Mesodermal cell (in vitro differentiated cells): ENCODE results near the gene NR2E1. TPM values are rescaled to one million over a fixed set of nuclear protein-coding genes. Genes with fewer than 3 reads are reported as not detected.

Experiments
- H3K27ac ChIP-seq: 2 replicates; pipeline ENCODE4 v1.7.0; 2013; ENCODE audit warnings: mild to moderate bottlenecking, low read depth, low read length, moderate library complexity; ENCODE audit not compliant: severe bottlenecking
- H3K36me3 ChIP-seq: 2 replicates; pipeline ENCODE4 v1.7.1; 2013; ENCODE audit warnings: mild to moderate bottlenecking, low read length, moderate library complexity; ENCODE audit not compliant: control insufficient read depth, insufficient read depth
- H3K4me1 ChIP-seq: one replicate; pipeline ENCODE4 v1.7.1; 2013; ENCODE audit warnings: mild to moderate bottlenecking, low read length; ENCODE audit not compliant: insufficient read depth, control insufficient read depth, poor library complexity, severe bottlenecking
- H3K4me3 ChIP-seq: 2 replicates; pipeline ENCODE4 v1.7.0; 2013; ENCODE audit warnings: low read length, control low read depth, mild to moderate bottlenecking; ENCODE audit not compliant: insufficient read depth, poor library complexity, severe bottlenecking; ENCODE audit errors: extremely low read depth
- H3K9me3 ChIP-seq: 2 replicates; pipeline ENCODE4 v1.7.1; 2013; ENCODE audit warnings: mild to moderate bottlenecking, low read length, moderate library complexity; ENCODE audit not compliant: control insufficient read depth
- WGBS, 2 experiments: methylation state at CpG; one replicate each; pipeline ENCODE4 v1.1.5; 2013; ENCODE audit warnings: missing lambda C conversion rate in 2 of 2; ENCODE audit not compliant: insufficient coverage in 2 of 2; 5-methylcytosine and 5-hydroxymethylcytosine counted together
- polyA plus RNA-seq, 2 experiments: library from polyadenylated mRNA; stranded (reverse); fragments of 50-300 nt; gene quantifications; one replicate each; pipeline ENCODE4 v1.2.3, GENCODE V29; 2013

NR2E1 gene
- polyA plus RNA-seq (2013, experiment 1 of 2) = not detected
- not detected for polyA plus RNA-seq (2013, experiment 2 of 2)

DNA sequence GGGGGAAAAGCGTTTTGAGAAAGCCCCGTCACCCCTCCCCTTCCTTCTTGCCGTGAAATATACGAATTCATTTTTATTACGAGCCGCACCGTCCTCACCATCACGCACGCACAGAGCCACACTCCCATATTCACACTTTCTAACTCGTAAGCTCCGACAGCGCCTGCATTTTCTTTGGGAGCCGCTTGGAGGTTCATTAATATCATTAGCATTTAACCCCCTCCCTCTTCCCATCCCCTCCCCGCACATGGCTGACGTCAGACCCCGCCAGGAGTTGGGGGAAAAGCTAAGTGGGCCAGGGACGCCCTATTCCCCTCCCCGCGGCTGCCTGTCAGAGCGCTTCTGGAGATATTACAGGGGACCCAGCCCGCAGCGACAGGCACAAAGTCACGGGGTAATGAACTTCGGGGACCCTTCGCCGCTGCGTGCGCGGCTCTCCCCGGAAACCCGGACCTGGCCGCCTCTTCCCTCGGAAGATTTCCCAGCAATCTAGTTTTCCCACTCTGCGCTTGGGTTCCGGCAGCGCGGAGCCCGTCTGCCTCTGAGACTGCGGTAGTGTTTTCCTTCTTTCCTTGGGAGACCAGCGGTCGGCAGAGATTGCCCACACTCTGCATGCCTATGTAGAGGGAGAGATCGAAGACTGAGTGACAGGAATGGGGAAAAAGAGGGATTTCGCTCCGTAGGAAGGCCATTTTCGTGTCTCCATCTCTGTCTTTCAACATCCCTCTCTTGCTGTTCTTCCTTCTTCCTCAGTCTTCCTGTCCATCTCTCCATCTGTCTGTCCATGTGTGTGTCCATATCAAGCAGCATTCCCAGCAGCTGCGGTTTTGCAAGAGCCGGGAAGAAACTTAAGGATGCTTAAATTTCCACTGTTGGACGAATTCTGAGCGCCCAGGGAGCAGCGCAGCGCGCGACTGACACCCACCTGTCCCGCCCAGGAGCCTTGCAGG is at the start of gene NR2E1:
TSS of gene NR2E1 (plus strand) at position 309 of the 950 bp plus-strand sequence. CDS start 744 bp downstream, outside the sequence.
- WGBS, 2 experiments = 0 to 1% methylated on average over 35 to 36 of the region's 54 CpGs
- H3K9me3 ChIP-seq = no peaks in the 10 kb centered on the region
- H3K4me3 ChIP-seq = no peak within 1 kb of the TSS
- no peaks in the 10 kb centered on the region for H3K36me3 ChIP-seq
- no peak within 1 kb of the TSS for H3K27ac ChIP-seq
- H3K4me1 ChIP-seq = peaks cover 17% of the 10 kb centered on the region

DNA sequence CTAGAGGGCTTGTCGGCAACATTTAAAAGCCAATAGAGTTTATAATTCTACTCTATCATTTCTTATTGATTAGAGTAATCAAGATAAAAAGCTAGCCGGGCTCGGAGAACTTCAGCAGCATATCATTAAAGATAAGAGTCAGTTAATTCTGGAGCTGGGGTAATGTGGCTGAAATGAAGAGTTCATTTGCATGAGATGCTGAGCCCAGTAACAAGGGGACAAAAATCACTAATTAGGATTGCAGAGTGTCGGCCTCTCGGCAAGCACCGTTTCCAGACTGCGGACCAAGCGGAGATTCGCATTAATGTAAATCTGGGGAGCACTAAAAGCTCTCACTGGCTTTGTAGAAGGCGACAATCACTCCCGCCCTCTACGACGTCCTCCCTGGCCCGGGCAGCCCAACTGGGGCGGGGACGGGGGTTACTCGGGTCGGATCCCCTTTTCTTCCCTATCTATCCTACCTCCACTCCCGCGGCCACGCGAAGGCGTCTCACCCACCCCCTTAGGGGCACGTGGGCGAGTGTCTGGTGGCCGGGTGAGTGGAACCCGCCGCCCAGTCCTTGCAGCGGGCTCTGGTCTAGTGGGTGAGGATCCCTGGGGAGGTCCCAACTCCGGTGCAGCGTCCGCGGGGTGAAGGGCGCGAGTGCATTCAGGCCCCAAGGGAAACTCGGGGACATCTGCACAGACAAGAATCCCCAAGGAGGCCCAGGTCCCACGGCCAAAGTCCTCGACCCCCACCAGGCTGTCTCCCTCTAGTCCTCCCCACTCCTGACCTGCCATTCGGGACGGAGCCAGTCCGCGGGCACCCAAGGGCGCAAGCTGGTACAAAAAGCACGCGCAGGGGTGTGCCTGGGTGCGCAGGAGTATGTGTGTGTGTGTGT is 49.0 kb upstream of the NR2E1 start:
- Histone ChIP-seq H3K27ac (no peak overlapping the region), H3K9me3 (no peaks in the 10 kb centered on the region), H3K4me1 (peaks cover 23% of the 10 kb centered on the region), H3K36me3 (no peaks in the 10 kb centered on the region), H3K4me3 (no peak overlapping the region)
- WGBS, 2 experiments = 1 to 5% methylated on average over 18 to 26 of the region's 46 CpGs

DNA sequence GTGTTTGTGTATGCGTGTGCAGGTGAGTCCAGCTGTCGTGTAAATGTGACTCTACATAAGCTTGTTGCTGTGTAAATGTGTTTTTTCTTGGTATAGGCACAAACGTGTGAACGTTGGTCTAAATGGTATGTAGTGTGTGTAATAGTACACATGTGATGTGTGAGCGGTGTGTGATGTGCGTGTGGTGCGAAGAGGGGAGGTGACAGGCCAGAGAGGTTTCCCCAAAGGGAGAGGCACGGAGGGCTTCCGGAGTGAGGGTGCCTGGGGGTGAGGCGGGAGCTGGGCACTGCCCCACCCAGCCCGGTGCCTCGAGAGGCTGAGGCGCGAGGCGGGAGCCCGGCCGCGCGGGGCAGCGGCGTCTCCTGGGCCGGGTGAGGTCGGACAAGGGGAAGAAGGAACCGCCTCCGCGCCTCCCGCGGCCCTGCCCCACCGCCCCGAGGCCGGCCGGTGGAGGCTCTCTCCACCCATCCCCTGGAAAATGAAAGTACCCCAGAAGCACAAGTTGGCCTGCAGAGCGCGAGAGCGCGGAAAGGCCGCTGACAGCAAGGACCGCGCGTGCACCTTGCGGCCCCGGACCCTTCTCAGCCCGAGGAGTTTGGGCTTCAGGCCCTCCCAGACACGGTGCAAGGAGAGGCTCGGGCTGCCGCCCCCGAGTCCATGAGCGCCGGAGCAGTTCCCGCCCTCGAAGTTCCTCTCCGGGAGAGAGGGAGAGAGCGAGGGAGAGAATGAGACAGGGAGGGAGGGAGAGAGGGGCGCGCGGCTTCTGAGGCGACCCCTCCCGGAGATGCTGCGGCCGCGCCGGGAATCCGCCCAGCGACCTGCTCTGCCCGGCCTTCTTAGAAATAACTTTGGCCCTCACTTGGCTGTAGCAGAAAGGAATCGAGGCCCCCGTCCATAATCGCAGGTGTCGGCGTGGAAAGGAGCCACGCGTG is 48.1 kb upstream of the NR2E1 start:
- no peaks in the 10 kb centered on the region for H3K9me3 ChIP-seq
- H3K27ac ChIP-seq = no peak overlapping the region
- peak overlapping the region; percentile 7 for H3K4me3 ChIP-seq
- WGBS, 2 experiments = 1 to 2% methylated on average over 49 to 72 of the region's 72 CpGs
- peaks cover 23% of the 10 kb centered on the region for H3K4me1 ChIP-seq
- H3K36me3 ChIP-seq = no peaks in the 10 kb centered on the region

DNA sequence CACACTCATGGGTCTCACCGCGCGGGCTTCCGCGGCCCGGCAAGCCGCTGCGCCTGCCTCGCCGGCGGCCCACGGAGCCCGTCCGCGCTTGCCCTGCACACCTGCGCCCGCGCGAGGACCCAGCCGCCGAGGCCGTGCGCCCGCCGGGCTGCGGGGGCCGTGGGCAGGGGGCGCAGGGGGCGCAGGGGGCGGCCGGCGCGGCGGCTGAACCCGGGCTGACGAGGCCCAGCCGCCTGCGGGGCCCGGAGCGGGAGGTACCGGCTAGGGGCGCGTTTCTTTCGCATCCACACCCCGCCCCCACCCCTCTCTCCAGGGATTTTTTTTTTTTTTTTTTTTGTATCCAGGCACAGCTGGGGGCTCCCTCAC is 47.5 kb upstream of the NR2E1 start:
- Histone ChIP-seq H3K36me3 (no peaks in the 10 kb centered on the region), H3K4me3 (no peak overlapping the region), H3K4me1 (peaks cover 23% of the 10 kb centered on the region), H3K27ac (no peak overlapping the region), H3K9me3 (no peaks in the 10 kb centered on the region)
- WGBS, 2 experiments = 0% methylated on average over 4 to 20 of the region's 45 CpGs

DNA sequence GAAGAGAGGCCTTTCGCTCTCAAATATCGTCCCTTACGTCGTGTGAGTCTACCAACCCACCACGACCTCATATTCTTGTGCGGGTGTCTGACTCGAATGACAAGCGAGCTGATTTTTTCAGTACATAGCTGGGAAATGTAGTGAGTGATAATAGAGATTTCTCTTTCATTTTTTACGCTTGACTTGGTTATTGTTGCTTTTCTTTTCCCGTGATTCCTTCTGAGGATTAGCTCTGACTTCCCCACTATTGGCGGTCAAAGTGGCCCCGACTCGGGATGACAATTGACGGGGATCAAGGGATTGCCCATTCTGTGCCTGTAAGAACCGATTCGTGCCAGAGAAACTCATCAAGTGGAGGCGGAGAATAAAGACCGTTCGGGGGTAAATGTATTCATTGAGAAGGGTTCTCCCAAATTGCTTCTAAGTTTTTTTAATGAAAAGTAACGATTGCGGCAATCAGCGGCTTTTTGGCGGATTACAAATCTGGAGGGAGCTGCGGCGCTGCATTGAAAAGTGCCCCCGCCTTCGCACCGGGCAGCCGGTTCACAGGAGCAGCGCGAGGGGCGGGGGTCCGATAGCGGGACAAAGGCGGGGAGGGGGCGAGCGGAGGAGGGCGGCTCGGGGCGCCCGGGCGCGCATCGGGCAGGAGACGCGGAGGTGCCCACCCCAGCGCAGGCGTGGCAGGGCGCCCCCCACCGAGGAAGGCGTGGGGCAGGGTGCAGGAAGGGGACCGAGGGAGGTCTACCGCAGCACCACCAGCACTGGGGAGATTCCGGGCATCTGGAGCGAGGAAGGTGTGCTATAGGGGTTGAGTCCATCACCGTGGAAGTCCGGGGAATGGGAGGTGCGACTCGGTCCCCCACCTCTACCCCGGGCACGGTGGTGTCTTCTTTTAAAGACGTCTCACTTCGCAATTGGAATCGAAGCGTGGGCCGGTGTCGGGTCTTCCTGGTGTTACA is 46.7 kb upstream of the NR2E1 start:
- peak overlapping the region; percentile 3 for H3K4me3 ChIP-seq
- H3K27ac ChIP-seq = no peak overlapping the region
- H3K36me3 ChIP-seq = no peaks in the 10 kb centered on the region
- peaks cover 27% of the 10 kb centered on the region for H3K4me1 ChIP-seq
- 1 to 2% methylated on average over 47 to 50 of the region's 67 CpGs for WGBS, 2 experiments
- no peaks in the 10 kb centered on the region for H3K9me3 ChIP-seq

DNA sequence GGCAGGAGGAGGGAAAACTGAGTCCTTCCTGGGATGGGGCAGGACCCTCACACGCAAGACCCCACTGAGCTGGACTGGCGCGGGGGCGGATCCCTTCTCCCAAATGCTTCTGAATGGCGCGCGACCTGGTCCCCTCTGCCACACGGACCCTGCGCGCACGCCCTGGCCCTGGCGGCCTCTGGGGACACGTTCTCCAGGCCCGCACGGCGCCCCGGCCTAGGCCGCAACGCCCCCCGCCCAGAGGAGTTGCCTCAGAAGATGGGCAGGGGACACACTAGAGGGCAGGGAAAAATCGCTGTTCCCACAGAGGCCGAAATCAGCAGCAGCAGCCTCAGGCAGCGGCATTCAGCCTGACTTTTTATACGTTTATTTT is 46.1 kb upstream of the NR2E1 start:
- no peaks in the 10 kb centered on the region for H3K36me3 ChIP-seq
- no peaks in the 10 kb centered on the region for H3K9me3 ChIP-seq
- no peak overlapping the region for H3K27ac ChIP-seq
- peaks cover 28% of the 10 kb centered on the region for H3K4me1 ChIP-seq
- no peak overlapping the region for H3K4me3 ChIP-seq
- 1 to 17% methylated on average over 2 to 21 of the region's 24 CpGs for WGBS, 2 experiments

DNA sequence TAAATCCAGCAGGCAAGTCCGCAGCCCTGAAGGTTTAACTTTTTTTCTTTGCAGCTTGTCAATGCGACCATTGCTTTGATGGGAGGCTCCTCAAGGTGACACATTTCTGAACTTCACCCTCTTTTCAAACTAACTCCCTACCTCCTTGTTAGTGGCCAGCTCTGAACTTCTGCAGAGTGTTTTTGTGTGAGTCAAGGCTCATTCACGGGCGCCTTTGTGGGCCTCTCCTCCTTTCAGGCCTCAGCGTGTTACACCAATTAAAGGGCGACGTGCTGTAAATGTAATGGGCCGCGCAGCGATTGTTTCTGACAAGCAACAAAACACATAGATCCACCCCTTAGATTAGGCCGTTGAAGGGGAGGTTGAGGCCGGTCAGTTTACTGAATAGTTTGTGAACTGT is 45.5 kb upstream of the NR2E1 start:
- no peaks in the 10 kb centered on the region for H3K36me3 ChIP-seq
- WGBS, 2 experiments = 0% methylated on average over 1 of the region's 12 CpGs; no CpG with 5 or more reads in 1 of the 2 experiments
- H3K27ac ChIP-seq = no peak overlapping the region
- no peak overlapping the region for H3K4me3 ChIP-seq
- no peaks in the 10 kb centered on the region for H3K9me3 ChIP-seq
- peaks cover 26% of the 10 kb centered on the region for H3K4me1 ChIP-seq

DNA sequence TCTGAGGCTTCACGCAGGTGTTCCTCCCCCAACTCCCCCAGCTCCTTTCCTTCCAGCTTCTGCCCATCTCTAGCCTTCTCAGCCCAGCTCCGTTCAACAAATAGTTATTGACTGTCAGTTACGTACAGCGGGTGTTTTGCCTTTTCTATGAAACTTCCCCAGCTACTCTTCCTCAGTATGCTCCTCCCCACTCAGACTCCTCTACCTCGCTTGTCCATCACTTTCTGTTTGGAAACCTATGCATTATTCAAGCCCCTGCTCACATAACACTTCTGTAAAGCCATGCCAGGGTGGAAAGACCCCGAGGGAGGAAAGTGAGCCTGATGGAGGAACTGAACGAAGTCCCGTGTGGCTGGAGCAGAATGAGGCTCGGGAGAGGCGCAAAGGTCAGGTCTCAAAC is 44.2 kb upstream of the NR2E1 start:
- Histone ChIP-seq H3K4me3 (no peak overlapping the region), H3K36me3 (no peaks in the 10 kb centered on the region), H3K4me1 (peaks cover 23% of the 10 kb centered on the region), H3K9me3 (no peaks in the 10 kb centered on the region), H3K27ac (no peak overlapping the region)
- WGBS, 2 experiments = 50 to 60% methylated on average over 9 of the region's 10 CpGs

DNA sequence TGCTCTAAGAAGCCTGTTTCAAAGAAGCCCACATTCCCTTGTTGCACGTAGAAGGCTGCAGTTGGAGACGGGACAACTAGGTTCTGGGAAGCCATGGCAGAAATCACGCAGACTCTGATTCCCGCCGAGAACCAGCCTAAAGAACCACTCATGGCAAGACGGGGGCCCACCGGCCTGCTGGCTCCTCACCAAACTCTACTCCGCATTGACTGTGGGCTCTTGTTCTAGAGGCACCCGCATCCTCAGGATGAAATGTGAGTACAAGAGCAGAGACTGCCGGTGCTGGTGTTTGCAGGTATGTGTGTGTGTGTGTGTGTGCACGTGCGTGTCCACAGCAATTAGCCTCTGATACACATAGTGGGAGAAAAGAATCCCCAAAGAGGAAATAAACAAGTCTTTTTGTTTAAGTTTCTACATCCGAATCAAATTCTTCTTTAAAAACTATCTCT is 42.3 kb upstream of the NR2E1 start:
- H3K36me3 ChIP-seq = no peaks in the 10 kb centered on the region
- no peak overlapping the region for H3K27ac ChIP-seq
- H3K4me1 ChIP-seq = peaks cover 20% of the 10 kb centered on the region
- H3K9me3 ChIP-seq = no peaks in the 10 kb centered on the region
- H3K4me3 ChIP-seq = no peak overlapping the region
- WGBS, 2 experiments = 34 to 47% methylated on average over 8 to 9 of the region's 13 CpGs
